Psoas muscle (tissue), 8 donors: ENCODE measurements around the gene ITGAL. TPM values are rescaled to one million over a fixed set of nuclear protein-coding genes. Genes with fewer than 3 reads are reported as not detected.
A peak's percentile ranks its signal among the peaks of the same experiment; 100 is the strongest.

Experiments used
- ATAC-seq, 4 donors: fragments of 200-7000 bp; cut with Tn5 transposase; one replicate each; pipeline ENCODE4 v1.9.1; 2020; ENCODE audit warnings: moderate library complexity in 3 of 4, mild to moderate bottlenecking in 2 of 4
- DNase-seq, 2 donors: peaks; one replicate each; pipeline ENCODE4 v3.0.0-alpha.2; 2020
- H3K27ac ChIP-seq: fragments of 200-600 bp; one replicate; pipeline ENCODE4 v1.8.0; 2022
- H3K27me3 ChIP-seq, 3 donors: fragments of 200-600 bp in 1 of 3; one replicate each; pipeline versions ENCODE4 v1.6.1 to v1.8.0; 2013 to 2022; ENCODE audit warnings: low read length in 2 of 3, mild to moderate bottlenecking in 2 of 3, moderate library complexity in 1 of 3; ENCODE audit not compliant: insufficient read depth in 3 of 3
- H3K36me3 ChIP-seq, 2 donors: fragments of 200-600 bp in 1 of 2; one replicate each; pipeline versions ENCODE4 v1.6.1 to v1.8.0; 2013 to 2022; ENCODE audit warnings: low read depth in 1 of 2, mild to moderate bottlenecking in 1 of 2, moderate library complexity in 1 of 2; ENCODE audit not compliant: insufficient read depth in 1 of 2
- H3K4me1 ChIP-seq: fragments of 200-600 bp; one replicate; pipeline ENCODE4 v1.8.0; 2022
- H3K4me3 ChIP-seq: fragments of 200-600 bp; one replicate; pipeline ENCODE4 v1.8.0; 2022; ENCODE audit warnings: mild to moderate bottlenecking
- H3K9me3 ChIP-seq: fragments of 200-600 bp; one replicate; pipeline ENCODE4 v1.8.0; 2022
- CTCF ChIP-seq: fragments of 200-600 bp; IDR thresholded peaks from one replicate; pipeline ENCODE4 v1.8.0; 2022; ENCODE audit warnings: antibody characterized with exemption
- WGBS, 3 donors: extraction: QIAGEN DNeasy Blood & Tissue Kit; methylation state at CpG; one replicate each; pipeline versions ENCODE4 v1.1.6 to v1.1.7; 2013; 5-methylcytosine and 5-hydroxymethylcytosine counted together
- intact Hi-C, 2 donors: fragments of 100-400 bp; cut with DNase I; formaldehyde crosslinking; loops; one replicate each; pipeline versions ENCODE4 v1.11.0 to v1.14.2; 2022
- polyA plus RNA-seq, 3 donors: library from polyadenylated mRNA; stranded (reverse); fragments of 200-250 nt; gene quantifications; one replicate each; pipeline ENCODE4 v1.2.3, GENCODE V29; 2013
- total RNA-seq, 4 donors: library from RNA; stranded (reverse); fragmentation: NEBNext Ultra II Directional in 2 of 4; extraction: Animal tissue kit (Norgen Biotek cat#: 25700) in 2 of 4; gene quantifications; one replicate each; pipeline versions ENCODE4 v1.2.1 to v1.2.4, GENCODE V29; 2021 to 2023
- donor health status: healthy with polysubstance abuse.
- donor health status: DM: no; HTN: no; CAD: no; lungs with moderate emphysema.
- donor health status: Bipolar disorder and iron deficiency.
- donor health status: healthy.
- donor health status: DM: yes; HTN: yes; CAD: no.
- donor health status: DM: no; HTN: no; CAD: no.
- donor health status: DM: no; HTN: no; CAD: no.
- donor health status: DM: yes; HTN: yes; CAD: no.

The ITGAL gene
- total and polyA plus RNA-seq, 7 donors = 0.21 to 3.0 (median 1.1) TPM

- ATAC-seq = peak; percentile 62 to 73 (median 68)
- H3K36me3 ChIP-seq = no peaks in the 10 kb centered on the region
Measured at GRCh38 chr16:30491744-30492308, 19.3 kb downstream of the ITGAL start.

GRCh38 chr16:30493941-30494488, 21.5 kb downstream of the ITGAL start:
- no peak overlapping the region for H3K4me3 ChIP-seq
- ATAC-seq = no peak
- H3K9me3 ChIP-seq = no peaks in the 10 kb centered on the region
- H3K4me1 ChIP-seq = no peaks in the 10 kb centered on the region
- WGBS, 3 donors = 45 to 51% (median 50%) methylated on average over 11 of the region's 11 CpGs
- H3K36me3 ChIP-seq = no peaks in the 10 kb centered on the region
- no peaks in the 10 kb centered on the region for H3K27me3 ChIP-seq
- intact Hi-C loops = no loop called here
- no peak for TF ChIP-seq CTCF
- no peak overlapping the region for H3K27ac ChIP-seq
- no peak for DNase-seq

More at GRCh38 chr16:30491744-30492308, 19.3 kb downstream of the ITGAL start:
- no peak for TF ChIP-seq CTCF
- Histone ChIP-seq H3K4me3 (no peak overlapping the region), H3K4me1 (no peaks in the 10 kb centered on the region), H3K9me3 (no peaks in the 10 kb centered on the region), H3K27ac (no peak overlapping the region), H3K27me3 (no peaks in the 10 kb centered on the region)
- intact Hi-C loops = no loop called here
- WGBS, 3 donors = 44 to 51% (median 48%) methylated on average over 6 of the region's 6 CpGs
- no peak for DNase-seq

GRCh38 chr16:30494709-30495108, 22.2 kb downstream of the ITGAL start:
- ATAC-seq = no peak
- no peaks in the 10 kb centered on the region for H3K36me3 ChIP-seq
- 53 to 62% (median 58%) methylated on average over 12 of the region's 12 CpGs for WGBS, 3 donors

GRCh38 chr16:30499284-30499683, 26.7 kb downstream of the ITGAL start:
- no peaks in the 10 kb centered on the region for H3K9me3 ChIP-seq
- 42 to 49% (median 48%) methylated on average over 8 of the region's 8 CpGs for WGBS, 3 donors
- H3K4me3 ChIP-seq = peak overlapping the region; percentile 33
- H3K4me1 ChIP-seq = no peaks in the 10 kb centered on the region
- no peak for TF ChIP-seq CTCF
- peak; percentile 42 to 85 (median 66) for ATAC-seq
- no peak overlapping the region for H3K27ac ChIP-seq
- no peaks in the 10 kb centered on the region for H3K36me3 ChIP-seq
- intact Hi-C loops = no loop called here
- no peaks in the 10 kb centered on the region for H3K27me3 ChIP-seq
- DNase-seq = no peak

More at GRCh38 chr16:30494709-30495108, 22.2 kb downstream of the ITGAL start:
- Histone ChIP-seq H3K4me1 (no peaks in the 10 kb centered on the region), H3K9me3 (no peaks in the 10 kb centered on the region), H3K4me3 (no peak overlapping the region), H3K27ac (no peak overlapping the region), H3K27me3 (no peaks in the 10 kb centered on the region)
- no peak for DNase-seq
- intact Hi-C loops = no loop called here
- TF ChIP-seq CTCF = no peak
